GM12878 (cell line): ENCODE measurements around the gene MAGEA6.

Experiments used
- CBFB ChIP-seq: IDR thresholded peaks from 2 replicates; pipeline ENCODE4 v1.6.1; 2016; ENCODE audit warnings: antibody characterized with exemption, low read depth
- CHD2 ChIP-seq: IDR thresholded peaks from 2 replicates; pipeline ENCODE4 v1.6.1; 2011; ENCODE audit warnings: low read depth, low read length, improper control_type of control experiment, borderline replicate concordance
- ESRRA ChIP-seq: IDR thresholded peaks from 2 replicates; pipeline ENCODE4 v1.6.1; 2012; ENCODE audit warnings: mild to moderate bottlenecking, low read length, improper control_type of control experiment
- NRF1 ChIP-seq: conservative IDR thresholded peaks from 2 replicates; pipeline ENCODE4 v1.6.1; 2011; ENCODE audit warnings: mild to moderate bottlenecking, low read depth, low read length, improper control_type of control experiment
- POLR2A ChIP-seq: IDR thresholded peaks from 2 replicates; pipeline ENCODE4 v1.6.1; 2011; ENCODE audit warnings: low read depth, mild to moderate bottlenecking, low read length
- POLR2AphosphoS2 ChIP-seq: IDR thresholded peaks from 2 replicates; pipeline ENCODE4 v1.6.1; 2011; ENCODE audit warnings: low read depth, mild to moderate bottlenecking, low read length, improper control_type of control experiment, moderate library complexity
- RAD21 ChIP-seq: IDR thresholded peaks from 2 replicates; pipeline ENCODE4 v1.6.1; 2011; ENCODE audit warnings: mild to moderate bottlenecking, low read depth, low read length, moderate library complexity; ENCODE audit not compliant: insufficient read depth
- TARDBP ChIP-seq: IDR thresholded peaks from 2 replicates; pipeline ENCODE4 v1.6.1; 2016; ENCODE audit warnings: borderline replicate concordance
- TF ChIP-seq, protein P1 (sequence below), 3 experiments: IDR thresholded peaks in 2 of 3; conservative IDR thresholded peaks in 1 of 3; 2 replicates each; pipeline ENCODE4 v1.5.1; 2011; ENCODE audit warnings: low read depth in 3 of 3, low read length in 3 of 3, mild to moderate bottlenecking in 3 of 3, control low read depth in 2 of 3, moderate library complexity in 2 of 3, inconsistent platforms in 1 of 3, mixed read lengths in 1 of 3; ENCODE audit not compliant: control insufficient read depth in 2 of 3, insufficient read depth in 1 of 3; ENCODE audit errors: extremely low read depth in 1 of 3

DNA sequence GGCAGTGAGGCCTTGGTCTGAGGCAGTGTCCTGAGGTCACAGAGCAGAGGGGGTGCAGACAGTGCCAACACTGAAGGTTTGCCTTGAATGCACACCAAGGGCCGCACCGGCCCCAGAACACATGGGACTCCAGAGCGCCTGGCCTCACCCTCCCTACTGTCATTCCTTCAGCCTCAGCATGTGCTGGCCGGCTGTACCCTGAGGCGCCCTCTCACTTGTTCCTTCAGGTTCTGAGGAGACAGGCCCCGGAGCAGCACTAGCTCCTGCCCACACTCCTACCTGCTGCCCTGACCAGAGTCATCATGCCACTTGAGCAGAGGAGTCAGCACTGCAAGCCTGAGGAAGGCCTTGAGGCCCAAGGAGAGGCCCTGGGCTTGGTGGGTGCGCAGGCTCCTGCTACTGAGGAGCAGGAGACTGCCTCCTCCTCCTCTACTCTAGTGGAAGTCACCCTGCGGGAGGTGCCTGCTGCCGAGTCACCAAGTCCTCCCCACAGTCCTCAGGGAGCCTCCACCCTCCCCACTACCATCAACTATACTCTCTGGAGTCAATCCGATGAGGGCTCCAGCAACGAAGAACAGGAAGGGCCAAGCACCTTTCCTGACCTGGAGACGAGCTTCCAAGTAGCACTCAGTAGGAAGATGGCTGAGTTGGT, 33.5 kb downstream of the MAGEA6 start:
- TF ChIP-seq ESRRA (no peak), CHD2 (no peak), POLR2AphosphoS2 (no peak), NRF1 (no peak), CBFB (no peak), TARDBP (no peak), POLR2A (no peak), RAD21 (no peak)
- TF ChIP-seq, protein P1, sequence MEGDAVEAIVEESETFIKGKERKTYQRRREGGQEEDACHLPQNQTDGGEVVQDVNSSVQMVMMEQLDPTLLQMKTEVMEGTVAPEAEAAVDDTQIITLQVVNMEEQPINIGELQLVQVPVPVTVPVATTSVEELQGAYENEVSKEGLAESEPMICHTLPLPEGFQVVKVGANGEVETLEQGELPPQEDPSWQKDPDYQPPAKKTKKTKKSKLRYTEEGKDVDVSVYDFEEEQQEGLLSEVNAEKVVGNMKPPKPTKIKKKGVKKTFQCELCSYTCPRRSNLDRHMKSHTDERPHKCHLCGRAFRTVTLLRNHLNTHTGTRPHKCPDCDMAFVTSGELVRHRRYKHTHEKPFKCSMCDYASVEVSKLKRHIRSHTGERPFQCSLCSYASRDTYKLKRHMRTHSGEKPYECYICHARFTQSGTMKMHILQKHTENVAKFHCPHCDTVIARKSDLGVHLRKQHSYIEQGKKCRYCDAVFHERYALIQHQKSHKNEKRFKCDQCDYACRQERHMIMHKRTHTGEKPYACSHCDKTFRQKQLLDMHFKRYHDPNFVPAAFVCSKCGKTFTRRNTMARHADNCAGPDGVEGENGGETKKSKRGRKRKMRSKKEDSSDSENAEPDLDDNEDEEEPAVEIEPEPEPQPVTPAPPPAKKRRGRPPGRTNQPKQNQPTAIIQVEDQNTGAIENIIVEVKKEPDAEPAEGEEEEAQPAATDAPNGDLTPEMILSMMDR (IDR thresholded peaks at IDR 0.05 in 2 of 3, conservative IDR thresholded peaks at IDR 0.05 in 1 of 3; ENCODE audit: control insufficient read depth in 2 of 3, extremely low read depth in 1 of 3, insufficient read depth in 1 of 3, low read depth in 3 of 3, low read length in 3 of 3) = no peak
